SK-N-SH treated with all-trans-retinoic acid at 6 μM for 48 hours (cell line): ENCODE data around the gene CILP.
"Not testable (repeated sequence)": the region's sequence is repeated elsewhere in the genome, so short reads cannot be mapped to it uniquely, and the experiment has no call there.

Experiments
- ATAC-seq: fragments of 200-7000 bp; cut with Tn5 transposase; 3 replicates; pipeline ENCODE4 v1.9.1; 2020; ENCODE audit warnings: mild to moderate bottlenecking, moderate library complexity
- ARNTL ChIP-seq: fragments of 450-650 bp; formaldehyde crosslinking; IDR thresholded peaks from 2 replicates; pipeline ENCODE4 v1.5.0; 2020; ENCODE audit warnings: low read depth, mild to moderate bottlenecking, moderate library complexity, borderline replicate concordance
- BACH2 ChIP-seq: fragments of 250-450 bp; sonication (Bioruptor Pico); IDR thresholded peaks from 2 replicates; pipeline ENCODE4 v1.9.0; 2021; ENCODE audit warnings: mild to moderate bottlenecking, borderline replicate concordance
- CREB5 ChIP-seq: fragments of 250-450 bp; sonication (Bioruptor Pico); IDR thresholded peaks from 2 replicates; pipeline ENCODE4 v1.5.1; 2020; ENCODE audit warnings: low read depth, mild to moderate bottlenecking, moderate library complexity
- CSDC2 ChIP-seq: fragments of 250-450 bp; sonication (Bioruptor Pico); IDR thresholded peaks from 2 replicates; pipeline ENCODE4 v1.5.0; 2020; ENCODE audit warnings: mild to moderate bottlenecking, moderate library complexity
- CSRNP3 ChIP-seq: fragments of 250-450 bp; sonication (Bioruptor Pico); IDR thresholded peaks from 2 replicates; pipeline ENCODE4 v1.5.1; 2021; ENCODE audit warnings: mild to moderate bottlenecking, moderate library complexity
- ESRRG ChIP-seq: fragments of 250-450 bp; sonication (Bioruptor Pico); IDR thresholded peaks from 2 replicates; pipeline ENCODE4 v1.6.1; 2021; ENCODE audit warnings: mild to moderate bottlenecking
- GLIS3 ChIP-seq: fragments of 250-450 bp; sonication (Bioruptor Pico); IDR thresholded peaks from 2 replicates; pipeline ENCODE4 v1.5.0; 2020; ENCODE audit warnings: mild to moderate bottlenecking, moderate library complexity
- OSR1 ChIP-seq: fragments of 250-450 bp; sonication (Bioruptor Pico); IDR thresholded peaks from 2 replicates; pipeline ENCODE4 v1.8.0; 2022; ENCODE audit warnings: moderate library complexity, mild to moderate bottlenecking, inconsistent platforms
- PATZ1 ChIP-seq: fragments of 250-450 bp; sonication (Bioruptor Pico); IDR thresholded peaks from 2 replicates; pipeline ENCODE4 v1.8.0; 2020; ENCODE audit warnings: mild to moderate bottlenecking, moderate library complexity, borderline replicate concordance
- PPARA ChIP-seq: fragments of 250-450 bp; sonication (Bioruptor Pico); IDR thresholded peaks from 2 replicates; pipeline ENCODE4 v1.5.0; 2020; ENCODE audit warnings: mild to moderate bottlenecking, borderline replicate concordance
- RARB ChIP-seq: fragments of 250-450 bp; sonication (Bioruptor Pico); IDR thresholded peaks from 2 replicates; pipeline ENCODE4 v1.8.0; 2021; ENCODE audit warnings: mild to moderate bottlenecking, moderate library complexity
- SNAI2 ChIP-seq: fragments of 250-450 bp; sonication (Bioruptor Pico); IDR thresholded peaks from 2 replicates; pipeline ENCODE4 v1.5.0; 2020; ENCODE audit warnings: mild to moderate bottlenecking, moderate library complexity
- TCF4 ChIP-seq: fragments of 250-450 bp; sonication (Bioruptor Pico); IDR thresholded peaks from 2 replicates; pipeline ENCODE4 v1.8.0; 2021; ENCODE audit warnings: mild to moderate bottlenecking, moderate library complexity, borderline replicate concordance
- TOX ChIP-seq: fragments of 250-450 bp; sonication (Bioruptor Pico); IDR thresholded peaks from 2 replicates; pipeline ENCODE4 v1.8.0; 2021; ENCODE audit warnings: mild to moderate bottlenecking, moderate library complexity, borderline replicate concordance
- ZFP3 ChIP-seq: fragments of 250-450 bp; sonication (Bioruptor Pico); IDR thresholded peaks from 2 replicates; pipeline ENCODE4 v1.5.0; 2020; ENCODE audit warnings: mild to moderate bottlenecking, moderate library complexity
- ZFP30 ChIP-seq: fragments of 450-650 bp; formaldehyde crosslinking; IDR thresholded peaks from 2 replicates; pipeline ENCODE4 v1.5.0; 2022; ENCODE audit warnings: mild to moderate bottlenecking, moderate library complexity
- ZNF565 ChIP-seq: fragments of 450-650 bp; formaldehyde crosslinking; conservative IDR thresholded peaks from 2 replicates; pipeline ENCODE4 v1.5.0; 2020; ENCODE audit warnings: low read depth, mild to moderate bottlenecking, moderate library complexity
- ZNF70 ChIP-seq: fragments of 450-650 bp; formaldehyde crosslinking; IDR thresholded peaks from 2 replicates; pipeline ENCODE4 v1.5.0; 2020; ENCODE audit warnings: mild to moderate bottlenecking, moderate library complexity
- ZNF8 ChIP-seq: fragments of 450-650 bp; formaldehyde crosslinking; IDR thresholded peaks from 2 replicates; pipeline ENCODE4 v1.5.0; 2020; ENCODE audit warnings: mild to moderate bottlenecking, moderate library complexity

CILP gene

GRCh38 chr15:65231306-65231705 is 20.0 kb upstream of the CILP start:
- no peak for ATAC-seq
- TF ChIP-seq ZFP30 (CRISPR knock-in tag) = no peak
- TF ChIP-seq PPARA = no peak

DNA sequence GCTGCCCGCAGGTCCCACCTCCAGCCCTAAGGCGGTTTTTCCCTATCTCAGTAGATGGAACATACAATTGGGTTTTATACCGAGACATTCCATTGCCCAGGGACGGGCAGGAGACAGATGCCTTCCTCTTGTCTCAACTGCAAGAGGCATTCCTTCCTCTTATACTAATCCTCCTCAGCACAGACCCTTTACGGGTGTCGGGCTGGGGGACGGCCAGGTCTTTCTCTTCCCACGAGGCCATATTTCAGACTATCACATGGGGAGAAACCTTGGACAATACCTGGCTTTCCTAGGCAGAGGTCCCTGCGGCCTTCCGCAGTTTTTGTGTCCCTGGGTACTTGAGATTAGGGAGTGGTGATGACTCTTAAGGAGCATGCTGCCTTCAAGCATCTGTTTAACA is 15.6 kb upstream of the CILP start:
- ATAC-seq = not testable (repeated sequence)

GRCh38 chr15:65226221-65226620 is 14.9 kb upstream of the CILP start:
- no peak for TF ChIP-seq ZFP30 (CRISPR knock-in tag)
- no peak for TF ChIP-seq ZNF565
- no peak for TF ChIP-seq TOX (CRISPR knock-in tag)
- TF ChIP-seq OSR1 (CRISPR knock-in tag) = no peak
- no peak for TF ChIP-seq CREB5 (CRISPR knock-in tag)
- no peak for ATAC-seq

- ATAC-seq = no peak
- TF ChIP-seq CREB5 (CRISPR knock-in tag) (no peak), RARB (no peak), TOX (CRISPR knock-in tag) (no peak), BACH2 (CRISPR knock-in tag) (no peak), ZNF70 (CRISPR knock-in tag) (no peak), GLIS3 (CRISPR knock-in tag) (no peak), OSR1 (CRISPR knock-in tag) (no peak), ZNF8 (CRISPR knock-in tag) (no peak), ARNTL (CRISPR knock-in tag) (no peak), SNAI2 (CRISPR knock-in tag) (no peak), CSRNP3 (CRISPR knock-in tag) (no peak), TCF4 (CRISPR knock-in tag) (no peak), ESRRG (no peak)
These were observed 12.7 kb upstream of the CILP start for GRCh38 chr15:65223996-65224395.

DNA sequence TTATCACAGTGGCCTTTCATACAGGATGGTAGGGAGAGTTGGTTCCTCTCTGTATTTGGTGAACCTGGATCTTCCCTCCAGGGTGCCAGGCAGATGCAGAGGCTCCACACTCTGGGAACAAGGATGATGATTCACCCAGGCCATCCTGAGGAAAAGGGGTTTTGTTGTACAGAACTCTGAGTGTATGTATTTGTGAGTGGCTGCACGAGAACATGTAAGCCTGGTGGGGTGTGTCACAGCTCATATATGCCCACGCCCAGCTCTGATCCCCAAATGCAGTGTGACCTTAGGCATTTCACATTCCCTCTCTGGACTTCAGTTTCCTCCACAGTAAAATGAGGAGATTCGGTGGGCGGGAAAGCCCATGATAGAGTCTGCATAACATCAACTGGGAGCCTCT is 11.6 kb upstream of the CILP start:
- no peak for ATAC-seq

More for the DNA sequence above, 11.6 kb upstream of the CILP start:
- TF ChIP-seq CSRNP3 (CRISPR knock-in tag) = no peak
- no peak for TF ChIP-seq PATZ1 (CRISPR knock-in tag)
- no peak for TF ChIP-seq RARB
- TF ChIP-seq ZNF8 (CRISPR knock-in tag) = no peak
- TF ChIP-seq ESRRG = no peak
- TF ChIP-seq ZFP3 = no peak
- no peak for TF ChIP-seq ZFP30 (CRISPR knock-in tag)
- TF ChIP-seq SNAI2 (CRISPR knock-in tag) = no peak
- TF ChIP-seq CSDC2 (CRISPR knock-in tag) = no peak
